Duodenal mucosa (tissue), 2 donors: ENCODE measurements around the gene PROSER2.

Source experiments
- H3K27ac ChIP-seq: one replicate; pipeline ENCODE4 v1.7.0; 2013; ENCODE audit warnings: low read depth, low read length
- H3K27me3 ChIP-seq, 2 donors: one replicate each; pipeline ENCODE4 v1.7.0; 2013; ENCODE audit warnings: low read length in 2 of 2, control low read depth in 1 of 2; ENCODE audit not compliant: insufficient read depth in 2 of 2, control insufficient read depth in 1 of 2
- H3K36me3 ChIP-seq, 2 donors: one replicate each; pipeline ENCODE4 v1.7.0; 2013; ENCODE audit warnings: low read length in 2 of 2, control low read depth in 1 of 2; ENCODE audit not compliant: insufficient read depth in 2 of 2, control insufficient read depth in 1 of 2
- H3K4me1 ChIP-seq, 2 donors: one replicate each; pipeline ENCODE4 v1.7.0; 2013; ENCODE audit warnings: low read length in 2 of 2, control low read depth in 1 of 2; ENCODE audit not compliant: insufficient read depth in 2 of 2, control insufficient read depth in 1 of 2
- H3K4me3 ChIP-seq, 2 donors: one replicate each; pipeline ENCODE4 v1.7.0; 2013; ENCODE audit warnings: low read length in 2 of 2, low read depth in 1 of 2
- H3K9ac ChIP-seq, 2 donors: one replicate each; pipeline ENCODE4 v1.7.0; 2013; ENCODE audit warnings: low read length in 2 of 2, low read depth in 1 of 2
- H3K9me3 ChIP-seq, 2 donors: one replicate each; pipeline ENCODE4 v1.7.0; 2013; ENCODE audit warnings: low read length in 2 of 2, control low read depth in 1 of 2; ENCODE audit not compliant: control insufficient read depth in 1 of 2

The PROSER2 gene

GRCh38 chr10:11823122-11823988 is at the start of gene PROSER2:
Gene PROSER2 (plus strand): TSS chr10:11823356. CDS start chr10:11852078, 28,722 bp downstream.
- Histone ChIP-seq H3K27ac (no peak within 1 kb of the TSS), H3K9ac (peak within 1 kb of the TSS; percentile 25 to 54), H3K27me3 (peaks cover 12 to 22% of the 10 kb centered on the region in 2 donors)

DNA sequence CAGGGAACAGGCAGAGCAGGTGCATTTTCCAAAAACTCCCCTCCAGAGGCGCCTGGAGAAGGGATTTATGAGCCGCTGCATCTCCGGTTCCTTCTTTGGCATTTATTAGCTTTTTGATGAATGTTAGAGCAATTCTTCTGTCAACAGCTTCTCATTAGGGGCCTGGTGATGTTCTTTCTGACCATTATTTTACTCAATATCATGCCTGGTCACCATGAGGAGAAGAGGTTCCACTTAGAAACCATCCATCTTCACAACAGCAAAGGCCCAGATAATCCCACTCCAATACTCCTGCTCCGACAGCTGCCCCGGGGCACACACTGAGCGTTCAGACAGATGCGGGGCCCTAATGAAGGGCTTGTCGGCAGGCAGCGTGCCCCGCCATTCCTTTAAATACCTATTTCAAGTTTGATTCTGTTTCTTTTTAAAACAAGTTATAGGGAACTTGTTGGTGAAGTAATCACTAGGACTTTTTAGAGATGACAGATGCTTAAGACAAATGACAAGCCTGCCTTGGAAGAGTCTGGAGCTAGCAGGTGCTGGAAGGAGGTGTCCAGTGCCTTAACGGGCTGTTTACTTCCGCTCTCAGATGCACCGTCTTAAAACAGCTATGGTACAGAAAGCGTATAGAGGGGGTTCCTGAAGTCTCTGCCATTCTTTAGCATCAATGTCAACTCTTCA is 49.3 kb upstream of the PROSER2 start:
- no peaks in the 10 kb centered on the region for H3K27me3 ChIP-seq
- no peak overlapping the region for H3K27ac ChIP-seq
- H3K36me3 ChIP-seq = no peaks in the 10 kb centered on the region
- H3K4me1 ChIP-seq = no peaks in the 10 kb centered on the region
- no peak overlapping the region for H3K9ac ChIP-seq
- H3K4me3 ChIP-seq = no peak overlapping the region
- no peaks in the 10 kb centered on the region for H3K9me3 ChIP-seq

More at GRCh38 chr10:11823122-11823988, at the start of gene PROSER2:
- peak within 1 kb of the TSS; percentile 58 to 63 for H3K4me3 ChIP-seq
- H3K4me1 ChIP-seq = peaks cover 0 to 6% of the 10 kb centered on the region in 2 donors
- H3K9me3 ChIP-seq = no peaks in the 10 kb centered on the region
- no peaks in the 10 kb centered on the region for H3K36me3 ChIP-seq

DNA sequence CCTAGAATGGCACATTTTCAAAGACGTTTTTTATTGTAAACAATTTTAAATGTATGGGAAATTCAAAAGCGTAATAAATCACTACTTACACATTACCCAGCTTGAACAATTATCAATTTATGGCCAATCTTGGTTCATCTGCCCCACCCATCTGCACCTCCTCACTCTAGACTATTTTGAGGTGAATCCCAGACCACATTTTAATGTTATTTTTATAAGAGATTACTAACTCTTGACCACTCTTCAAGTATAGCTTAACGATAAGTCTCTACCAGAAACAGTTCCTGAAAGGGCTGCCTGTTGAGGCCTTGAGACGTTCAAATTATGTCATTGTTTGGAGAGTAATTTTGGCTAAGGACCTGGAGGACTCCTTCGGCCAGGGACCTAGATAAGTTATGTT is 47.7 kb upstream of the PROSER2 start:
- no peaks in the 10 kb centered on the region for H3K9me3 ChIP-seq
- no peak overlapping the region for H3K27ac ChIP-seq
- H3K4me1 ChIP-seq = no peaks in the 10 kb centered on the region
- H3K36me3 ChIP-seq = no peaks in the 10 kb centered on the region
- no peak overlapping the region for H3K9ac ChIP-seq
- H3K4me3 ChIP-seq = no peak overlapping the region
- H3K27me3 ChIP-seq = no peaks in the 10 kb centered on the region

DNA sequence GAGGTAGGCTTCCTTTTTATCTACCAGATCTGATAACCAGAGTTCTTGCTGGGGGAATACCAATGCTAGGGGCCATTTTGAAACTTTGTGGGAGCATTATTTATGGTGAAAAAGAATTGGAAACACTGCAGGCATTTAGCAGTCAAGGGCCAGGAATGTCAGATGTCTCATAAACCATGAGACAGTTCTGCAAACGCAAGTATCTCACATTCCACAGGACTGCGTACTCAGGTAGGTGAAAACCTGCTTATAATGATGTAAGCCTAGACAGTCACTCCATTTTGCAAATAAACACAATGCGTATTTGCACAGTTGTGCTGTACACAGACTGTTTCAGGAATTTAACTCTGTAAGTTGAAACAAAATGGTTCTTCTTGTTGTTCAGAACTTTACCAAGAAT is 47.1 kb upstream of the PROSER2 start:
- Histone ChIP-seq H3K4me1 (no peaks in the 10 kb centered on the region), H3K9me3 (no peaks in the 10 kb centered on the region), H3K36me3 (no peaks in the 10 kb centered on the region), H3K4me3 (no peak overlapping the region), H3K9ac (no peak overlapping the region), H3K27ac (no peak overlapping the region), H3K27me3 (no peaks in the 10 kb centered on the region)

DNA sequence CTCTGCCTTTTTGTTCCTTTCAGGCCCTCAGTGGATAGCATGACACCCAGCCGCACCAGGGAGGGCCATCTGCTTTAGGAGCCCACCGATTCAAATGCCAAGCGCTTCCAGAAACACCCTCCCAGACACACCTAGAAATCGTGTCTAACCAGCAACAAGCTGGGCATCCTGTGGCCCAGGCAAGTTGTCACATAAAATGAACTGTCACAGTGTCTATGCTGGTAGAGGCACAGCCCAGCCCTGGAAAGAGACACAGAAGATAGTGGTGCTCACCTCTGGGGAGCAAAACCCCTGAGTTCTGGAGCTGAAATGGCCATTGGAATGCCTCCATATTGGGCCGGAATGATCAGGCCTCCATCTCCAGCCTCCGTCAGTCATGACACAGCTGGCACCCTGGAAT is 42.0 kb upstream of the PROSER2 start:
- Histone ChIP-seq H3K4me1 (no peaks in the 10 kb centered on the region), H3K4me3 (no peak overlapping the region), H3K36me3 (no peaks in the 10 kb centered on the region), H3K9ac (no peak overlapping the region), H3K27ac (no peak overlapping the region), H3K27me3 (no peaks in the 10 kb centered on the region), H3K9me3 (no peaks in the 10 kb centered on the region)

- Histone ChIP-seq H3K9me3 (no peaks in the 10 kb centered on the region), H3K4me3 (no peak overlapping the region)
Observed at GRCh38 chr10:11782793-11783557, 40.2 kb upstream of the PROSER2 start.

GRCh38 chr10:11783558-11783865 is 39.6 kb upstream of the PROSER2 start:
- H3K27me3 ChIP-seq = no peaks in the 10 kb centered on the region
- H3K9me3 ChIP-seq = no peaks in the 10 kb centered on the region
- no peaks in the 10 kb centered on the region for H3K4me1 ChIP-seq
- H3K9ac ChIP-seq = no peak overlapping the region
- no peak overlapping the region for H3K4me3 ChIP-seq
- H3K27ac ChIP-seq = no peak overlapping the region
- no peaks in the 10 kb centered on the region for H3K36me3 ChIP-seq

More at GRCh38 chr10:11782793-11783557, 40.2 kb upstream of the PROSER2 start:
- H3K9ac ChIP-seq = no peak overlapping the region
- no peaks in the 10 kb centered on the region for H3K4me1 ChIP-seq
- no peaks in the 10 kb centered on the region for H3K36me3 ChIP-seq
- H3K27ac ChIP-seq = no peak overlapping the region
- H3K27me3 ChIP-seq = no peaks in the 10 kb centered on the region

GRCh38 chr10:11787374-11787773 is 35.8 kb upstream of the PROSER2 start:
- Histone ChIP-seq H3K9ac (no peak overlapping the region), H3K27ac (no peak overlapping the region), H3K9me3 (no peaks in the 10 kb centered on the region), H3K27me3 (no peaks in the 10 kb centered on the region), H3K4me1 (no peaks in the 10 kb centered on the region), H3K36me3 (no peaks in the 10 kb centered on the region), H3K4me3 (no peak overlapping the region)

GRCh38 chr10:11787846-11788245 is 35.3 kb upstream of the PROSER2 start:
- Histone ChIP-seq H3K9me3 (no peaks in the 10 kb centered on the region), H3K4me1 (no peaks in the 10 kb centered on the region), H3K36me3 (no peaks in the 10 kb centered on the region), H3K27ac (no peak overlapping the region), H3K4me3 (no peak overlapping the region), H3K9ac (no peak overlapping the region), H3K27me3 (no peaks in the 10 kb centered on the region)

DNA sequence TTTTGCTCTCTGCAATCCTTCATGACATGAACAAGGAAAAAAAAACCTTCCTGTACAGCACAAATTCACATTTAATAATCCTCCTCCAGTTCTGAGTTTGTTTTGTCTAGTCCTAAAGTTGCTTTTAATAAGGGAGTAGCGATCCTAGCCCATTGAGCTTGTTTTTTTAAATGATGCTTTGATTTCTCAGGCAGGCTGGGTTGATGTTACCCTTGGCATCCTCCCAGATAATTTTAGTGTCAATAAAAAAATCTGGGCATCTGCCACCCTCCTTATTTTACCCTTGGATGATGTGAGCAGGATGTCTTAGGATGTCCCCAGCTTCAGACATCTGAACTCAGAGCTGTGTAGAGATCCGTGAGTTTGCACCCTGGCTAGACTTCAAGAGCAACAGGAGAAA is 33.9 kb upstream of the PROSER2 start:
- H3K36me3 ChIP-seq = no peaks in the 10 kb centered on the region
- no peaks in the 10 kb centered on the region for H3K9me3 ChIP-seq
- H3K27me3 ChIP-seq = no peaks in the 10 kb centered on the region
- H3K9ac ChIP-seq = no peak overlapping the region
- H3K27ac ChIP-seq = no peak overlapping the region
- no peaks in the 10 kb centered on the region for H3K4me1 ChIP-seq
- H3K4me3 ChIP-seq = no peak overlapping the region
